ENCODE results near the gene OR6K2.

Gene OR6K2

GRCh38 chr1:158716335-158716734 is 15.9 kb upstream of the OR6K2 start:
- Histone ChIP-seq H3K27ac (ENCODE audit: extremely low read depth, low read depth, low read length) (no peak overlapping the region), H3K9me3 (ENCODE audit: control insufficient read depth, insufficient read depth, low read depth, low read length) (no peaks in the 10 kb centered on the region), H3K4me3 (ENCODE audit: low read depth, low read length) (no peak overlapping the region), H3K36me3 (ENCODE audit: control insufficient read depth in 2 of 2, insufficient read depth in 1 of 2, low read length in 2 of 2) (no peaks in the 10 kb centered on the region), H3K4me1 (ENCODE audit: control insufficient read depth, insufficient read depth, low read length) (no peaks in the 10 kb centered on the region)
- ChIA-PET POLR2A (no interaction called here), CTCF (no interaction called here)
- TF ChIP-seq ZNF692 (tag by site-specific recombination; IDR thresholded peaks at IDR 0.05), result no peak
- TF ChIP-seq FEZF1 (tag by site-specific recombination; IDR thresholded peaks at IDR 0.05), result no peak
- no peak for TF ChIP-seq ZNF548 (tag by site-specific recombination; IDR thresholded peaks at IDR 0.05)
- TF ChIP-seq ZNF530 (tag by site-specific recombination; IDR thresholded peaks at IDR 0.05; ENCODE audit: low read depth), result no peak
- TF ChIP-seq SP2 (tag by site-specific recombination; IDR thresholded peaks at IDR 0.05), result no peak
- TF ChIP-seq ZNF768 (tag by site-specific recombination; IDR thresholded peaks at IDR 0.05), result no peak
- no peak for TF ChIP-seq ZNF658 (tag by site-specific recombination; IDR thresholded peaks at IDR 0.05)
- no peak for TF ChIP-seq ZNF324 (tag by site-specific recombination; IDR thresholded peaks at IDR 0.05)
- no peak for TF ChIP-seq ZNF521 (tag by site-specific recombination; IDR thresholded peaks at IDR 0.05)
- TF ChIP-seq TSHZ1 (tag by site-specific recombination; IDR thresholded peaks at IDR 0.05; ENCODE audit: borderline replicate concordance), result no peak
- TF ChIP-seq ZNF23 (tag by site-specific recombination; IDR thresholded peaks at IDR 0.05; ENCODE audit: borderline replicate concordance), result no peak
- TF ChIP-seq ELK4 (IDR thresholded peaks at IDR 0.05; ENCODE audit: borderline replicate concordance, low read depth, low read length), result no peak
- no peak for TF ChIP-seq ZNF239 (tag by site-specific recombination; IDR thresholded peaks at IDR 0.05)
- TF ChIP-seq ZNF610 (tag by site-specific recombination; IDR thresholded peaks at IDR 0.05; ENCODE audit: borderline replicate concordance), result no peak
- no peak for TF ChIP-seq MYNN (tag by site-specific recombination; IDR thresholded peaks at IDR 0.05; ENCODE audit: borderline replicate concordance)
- TF ChIP-seq ZXDB (tag by site-specific recombination; IDR thresholded peaks at IDR 0.05), result no peak
- no peak for TF ChIP-seq ZNF157 (tag by site-specific recombination; IDR thresholded peaks at IDR 0.05)
- no peak for TF ChIP-seq ZNF2 (tag by site-specific recombination; IDR thresholded peaks at IDR 0.05)
- no peak for TF ChIP-seq ZNF114 (tag by site-specific recombination; IDR thresholded peaks at IDR 0.05)
- no peak for TF ChIP-seq ZNF488 (tag by site-specific recombination; IDR thresholded peaks at IDR 0.05)

- ChIA-PET CTCF (no interaction called here), POLR2A (no interaction called here)
- no peaks in the 10 kb centered on the region for H3K36me3 ChIP-seq (ENCODE audit: control insufficient read depth in 2 of 2, insufficient read depth in 1 of 2, low read length in 2 of 2)
- H3K4me1 ChIP-seq (ENCODE audit: control insufficient read depth, insufficient read depth, low read length), result no peaks in the 10 kb centered on the region
- no peak overlapping the region for H3K4me3 ChIP-seq (ENCODE audit: low read depth, low read length)
- H3K27ac ChIP-seq (ENCODE audit: extremely low read depth, low read depth, low read length), result no peak overlapping the region
- no peaks in the 10 kb centered on the region for H3K9me3 ChIP-seq (ENCODE audit: control insufficient read depth, insufficient read depth, low read depth, low read length)
- TF ChIP-seq ZNF677 (tag by site-specific recombination; IDR thresholded peaks at IDR 0.05), result no peak
- no peak for TF ChIP-seq ZNF830 (tag by site-specific recombination; IDR thresholded peaks at IDR 0.05; ENCODE audit: low read depth)
- no peak for TF ChIP-seq ZBTB10 (tag by site-specific recombination; IDR thresholded peaks at IDR 0.05)
- TF ChIP-seq ZNF501 (tag by site-specific recombination; IDR thresholded peaks at IDR 0.05), result no peak
- no peak for TF ChIP-seq HOXA7 (CRISPR knock-in tag; IDR thresholded peaks at IDR 0.05; ENCODE audit: borderline replicate concordance)
- no peak for TF ChIP-seq ZNF610 (tag by site-specific recombination; IDR thresholded peaks at IDR 0.05; ENCODE audit: borderline replicate concordance)
- no peak for TF ChIP-seq ZNF202 (tag by site-specific recombination; IDR thresholded peaks at IDR 0.05; ENCODE audit: borderline replicate concordance)
- TF ChIP-seq ZNF184 (tag by site-specific recombination; IDR thresholded peaks at IDR 0.05), result no peak
- TF ChIP-seq ZNF792 (tag by site-specific recombination; IDR thresholded peaks at IDR 0.05), result no peak
Observed at GRCh38 chr1:158714754-158715153, 14.3 kb upstream of the OR6K2 start.
